Measurements from ENCODE around the gene TMEM184C.

The TMEM184C gene

GRCh38 chr4:147617173-147617840 lies at the start of gene TMEM184C:
TSS of gene TMEM184C (plus strand) at chr4:147617397. CDS start at chr4:147617957, 560 bp downstream.
- peak; percentile 96 for DNase-seq

DNA sequence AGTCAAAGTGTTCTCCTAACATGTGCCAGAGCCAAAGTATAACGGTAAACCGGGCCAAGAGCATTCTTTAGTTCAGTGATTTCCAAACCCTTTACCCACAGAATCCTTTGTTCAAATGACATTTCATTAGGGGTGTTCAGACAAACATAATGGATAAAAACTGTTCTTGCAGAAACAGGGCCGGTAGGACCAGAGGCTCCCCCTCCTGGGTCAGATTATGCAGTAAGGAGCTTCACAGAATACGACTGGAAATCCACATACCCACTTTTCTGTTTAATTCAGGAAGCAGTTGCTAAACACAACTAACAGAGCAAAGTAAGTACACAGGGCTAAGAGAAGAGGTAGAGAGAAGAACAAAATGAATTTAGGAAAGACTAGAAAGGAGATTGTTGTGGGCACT lies 46.6 kb upstream of the TMEM184C start:
- DNase-seq, result no peak

GRCh38 chr4:147571036-147571770 lies 46.0 kb upstream of the TMEM184C start:
- no peak for DNase-seq

DNA sequence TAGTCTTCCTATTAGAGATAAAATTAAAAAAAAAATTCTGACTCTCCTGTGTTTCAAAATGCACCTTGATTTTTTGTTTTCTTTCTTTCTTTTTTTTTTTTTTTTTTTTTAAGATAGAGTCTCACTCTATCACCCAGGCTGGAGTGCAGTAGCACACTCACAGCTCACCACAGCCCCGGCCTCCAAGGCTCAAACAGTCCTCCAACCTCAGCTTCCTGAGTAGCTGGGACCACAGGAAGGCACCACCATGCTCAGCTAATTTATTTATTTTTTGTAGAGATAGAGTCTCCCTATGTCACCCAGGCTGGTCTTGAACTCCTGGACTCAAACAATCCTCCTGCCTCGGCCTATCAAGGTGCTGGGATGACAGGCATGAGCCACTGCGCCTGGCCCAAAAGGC lies 41.1 kb upstream of the TMEM184C start:
- DNase-seq, result no peak

DNA sequence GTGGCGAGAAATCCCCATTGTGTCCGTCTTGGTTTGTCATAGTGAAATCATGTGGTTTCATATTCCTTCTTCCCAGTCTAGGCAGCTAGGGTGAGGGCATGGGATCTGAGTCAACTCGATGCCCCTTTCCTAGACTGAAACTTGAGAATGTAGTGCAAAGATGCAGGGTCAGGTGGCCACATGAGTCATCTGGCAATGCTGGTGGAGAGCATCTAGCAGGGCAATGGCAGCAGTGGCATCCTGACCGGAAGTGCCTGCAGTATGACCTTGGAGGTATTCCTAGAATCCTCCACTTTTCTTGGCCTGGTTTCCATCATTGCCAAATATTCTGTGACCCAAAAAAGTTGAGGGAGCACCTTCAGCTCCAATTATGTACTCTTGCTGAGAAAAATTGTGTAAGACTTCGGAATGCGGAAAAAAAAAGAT lies 39.1 kb upstream of the TMEM184C start:
- peak; percentile 98 for DNase-seq

DNA sequence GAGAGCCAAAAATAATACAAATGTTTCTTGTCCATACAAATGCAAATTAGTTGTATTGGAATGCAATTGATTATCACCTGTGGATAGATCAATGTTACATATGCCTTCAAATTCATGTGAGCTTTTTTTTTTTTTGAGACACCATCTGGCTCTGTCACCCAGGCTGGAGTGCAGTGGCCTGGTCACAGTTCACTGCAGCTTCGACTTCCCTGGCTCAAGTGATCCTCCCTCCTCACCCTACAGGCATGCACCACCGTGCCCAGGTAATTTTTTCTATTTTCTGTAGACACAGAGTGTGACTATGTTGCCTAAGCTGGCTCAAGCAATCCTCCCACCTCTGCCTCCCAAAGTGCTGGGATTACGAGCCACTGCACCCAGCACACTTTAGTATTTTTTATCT lies 38.6 kb upstream of the TMEM184C start:
- DNase-seq, result no peak

DNA sequence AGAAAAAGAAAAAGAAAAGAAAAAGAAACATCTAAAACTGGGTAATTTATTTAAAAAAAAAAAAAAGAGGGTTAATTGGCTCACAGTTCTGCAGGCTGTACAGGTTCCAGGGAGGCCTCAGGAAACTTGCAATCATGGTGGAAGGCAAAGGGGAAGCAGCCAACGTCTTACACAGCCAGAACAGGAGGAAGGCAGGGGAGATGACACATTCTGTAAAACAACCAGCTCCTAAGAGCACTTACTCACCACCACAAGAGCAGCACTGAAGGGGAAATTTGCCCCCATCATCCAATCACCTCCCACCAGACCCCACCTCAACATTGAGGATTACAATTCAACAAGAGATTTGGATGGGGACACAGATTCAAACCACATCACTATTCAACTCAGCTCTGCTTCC lies 36.8 kb upstream of the TMEM184C start:
- peak; percentile 44 for DNase-seq

DNA sequence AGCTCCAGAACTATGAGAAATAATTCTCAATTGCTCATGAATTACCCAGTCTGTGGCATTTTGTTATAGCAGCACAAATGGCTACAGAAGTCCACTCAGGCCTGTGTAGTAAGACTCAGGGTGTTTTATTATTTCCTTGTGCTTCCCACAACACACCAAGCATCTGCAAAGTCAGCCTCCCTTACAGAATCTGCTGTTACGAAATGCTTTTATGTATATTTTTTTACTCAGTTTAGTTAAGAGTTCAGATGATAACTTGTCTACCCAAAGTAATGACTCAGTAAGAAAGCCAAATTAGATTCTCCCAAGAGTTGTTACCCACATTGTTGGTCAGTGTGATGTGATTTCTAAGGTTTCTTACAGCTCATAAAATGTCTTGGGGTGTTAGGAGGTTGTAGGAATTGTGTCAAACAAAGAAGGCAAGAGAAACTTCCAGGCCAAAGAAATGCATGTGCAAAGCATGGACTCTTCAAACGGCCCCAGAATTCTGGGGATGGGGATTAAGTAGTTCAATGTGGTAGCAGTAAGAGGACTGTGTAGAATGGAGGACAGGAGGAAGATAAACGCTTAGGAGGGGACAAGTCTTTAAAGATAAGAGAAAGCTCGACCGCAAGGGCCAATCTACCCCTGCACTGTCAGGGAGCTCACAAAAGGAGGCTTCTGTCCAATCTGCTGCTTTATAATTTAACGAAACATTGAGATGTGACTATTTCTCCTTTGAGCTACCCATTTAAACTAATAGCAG lies 35.4 kb upstream of the TMEM184C start:
- DNase-seq, result peak; percentile 49

DNA sequence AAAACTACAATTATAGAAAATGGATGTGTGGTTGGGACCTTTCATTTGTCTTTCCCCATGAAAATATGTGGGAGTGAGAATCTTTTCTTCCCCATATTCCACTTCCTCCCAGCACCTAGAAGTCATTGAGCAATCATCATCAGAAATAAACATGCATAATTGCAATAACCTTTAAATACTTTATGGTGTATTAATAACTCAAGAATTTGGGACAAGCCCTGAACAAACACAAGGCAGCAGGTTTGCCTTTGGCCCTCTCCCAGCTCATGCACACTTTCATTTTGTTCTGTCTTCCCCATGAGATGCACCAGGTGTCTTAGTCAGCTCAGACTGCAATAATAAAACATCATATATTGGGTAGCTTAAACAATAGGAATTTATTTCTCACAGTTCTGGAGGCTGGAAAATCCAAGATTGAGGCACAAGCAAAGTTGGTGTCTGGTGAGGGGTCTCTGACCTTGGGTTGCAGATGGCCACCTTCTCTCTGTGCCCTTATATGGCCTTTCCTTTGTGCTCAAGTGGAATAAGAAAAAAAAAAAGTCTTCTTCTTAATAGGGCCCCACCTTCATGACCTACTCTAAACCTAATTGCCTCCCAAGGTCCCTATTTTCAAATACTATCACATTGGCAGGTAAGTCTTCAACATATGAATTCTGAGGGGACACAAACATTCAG lies 34.7 kb upstream of the TMEM184C start:
- peak; percentile 51 for DNase-seq

GRCh38 chr4:147583876-147584275 lies 33.3 kb upstream of the TMEM184C start:
- no peak for DNase-seq

DNA sequence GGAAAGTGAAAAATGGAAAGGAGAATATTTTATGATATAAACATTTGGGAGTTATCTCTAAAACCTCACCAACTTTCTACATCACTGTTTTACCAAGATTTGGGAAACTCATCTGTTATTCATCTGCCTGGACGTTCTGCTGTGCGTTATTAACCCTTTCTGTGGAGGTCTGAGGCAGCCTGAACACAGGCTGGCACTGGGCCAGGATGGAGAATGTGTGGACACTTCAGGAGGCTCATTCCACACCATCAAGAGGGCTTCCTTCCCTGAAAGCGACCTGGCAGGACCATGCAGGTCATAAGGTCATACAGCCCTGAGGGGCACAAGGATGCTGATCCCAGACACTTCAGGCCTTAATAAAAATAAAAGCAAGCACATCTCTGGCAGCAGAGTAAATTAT lies 31.2 kb upstream of the TMEM184C start:
- DNase-seq, result no peak

- no peak for DNase-seq
These were observed 30.6 kb upstream of the TMEM184C start for GRCh38 chr4:147586637-147587036.

- DNase-seq, result no peak
These were observed 30.2 kb upstream of the TMEM184C start for GRCh38 chr4:147587041-147587440.

- DNase-seq, result no peak
These were observed 27.6 kb upstream of the TMEM184C start for GRCh38 chr4:147589586-147589985.

GRCh38 chr4:147590249-147590920 lies 26.8 kb upstream of the TMEM184C start:
- peak; percentile 67 for DNase-seq

- no peak for DNase-seq
These were observed 26.1 kb upstream of the TMEM184C start for GRCh38 chr4:147591106-147591505.

DNA sequence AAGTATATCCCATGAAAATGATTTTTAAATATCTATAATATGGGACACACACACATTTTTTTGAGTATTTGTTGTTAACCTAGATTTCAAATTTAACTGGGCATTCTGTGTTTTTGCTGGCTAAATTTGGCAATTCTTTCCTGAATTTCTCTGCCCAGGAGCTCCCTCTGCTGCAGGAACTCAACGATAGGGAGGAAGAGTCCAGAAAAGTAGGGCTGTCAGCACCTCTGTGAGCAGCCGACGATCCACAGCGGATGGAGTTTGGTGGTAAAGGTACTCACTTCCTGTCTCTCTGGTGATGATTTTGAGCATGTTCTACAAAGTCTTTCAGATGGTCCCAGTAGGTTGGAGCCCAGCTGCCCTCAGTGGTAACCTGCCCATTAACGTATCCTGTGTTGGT lies 23.1 kb upstream of the TMEM184C start:
- DNase-seq, result no peak

GRCh38 chr4:147594578-147594977 lies 22.6 kb upstream of the TMEM184C start:
- no peak for DNase-seq

DNA sequence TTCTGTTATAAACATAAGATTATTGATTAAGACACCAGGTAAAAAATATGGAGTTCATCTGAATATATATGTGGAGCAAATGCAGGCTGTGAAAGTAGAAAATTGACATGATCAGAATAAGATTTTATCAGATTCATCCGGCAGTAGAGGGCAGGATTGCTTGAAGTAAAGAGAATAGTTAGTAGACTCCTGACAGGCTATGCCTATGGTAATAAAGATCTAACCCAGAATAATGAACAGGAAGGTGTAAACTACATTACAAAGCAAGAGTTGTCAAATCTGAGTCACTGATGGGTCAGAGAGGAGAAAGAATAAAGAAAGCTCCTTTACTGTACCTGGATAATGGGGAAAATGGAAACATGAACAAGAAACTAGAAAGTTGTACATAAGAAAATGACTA lies 20.8 kb upstream of the TMEM184C start:
- no peak for DNase-seq

GRCh38 chr4:147596981-147597380 lies 20.2 kb upstream of the TMEM184C start:
- peak; percentile 92 for DNase-seq

GRCh38 chr4:147597561-147597960 lies 19.6 kb upstream of the TMEM184C start:
- no peak for DNase-seq

- no peak for DNase-seq
These were observed 18.0 kb upstream of the TMEM184C start for GRCh38 chr4:147599206-147599605.

DNA sequence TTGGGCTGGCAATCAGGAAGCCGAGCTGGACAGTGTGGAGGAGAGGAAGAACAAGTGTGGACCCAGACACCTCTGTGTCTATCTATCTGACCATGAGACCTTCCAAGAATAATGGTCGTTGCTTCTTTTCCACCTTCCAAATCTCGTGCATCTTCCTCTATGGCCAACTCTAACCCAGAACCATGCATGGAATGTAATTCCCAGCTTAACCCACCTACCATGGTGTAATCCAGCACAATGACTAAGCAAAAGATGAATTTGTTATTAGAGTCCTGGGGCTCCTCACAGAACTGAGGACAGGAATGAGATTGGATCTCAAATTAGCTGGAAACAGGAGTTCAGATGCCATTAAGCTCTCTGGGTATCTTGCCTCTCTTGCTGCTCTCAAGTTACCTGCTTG lies 17.4 kb upstream of the TMEM184C start:
- peak; percentile 77 for DNase-seq
